GM12878 (cell line): ENCODE data around the gene OR5AU1. TPM values are rescaled to one million over a fixed set of nuclear protein-coding genes. Genes with fewer than 3 reads are reported as not detected.

Experiments used
- ATAC-seq: fragments of 200-7000 bp; cut with Tn5 transposase; 3 replicates; pipeline ENCODE4 v1.9.1; 2020; ENCODE audit warnings: mild to moderate bottlenecking, moderate library complexity
- BruUV-seq: library from RNA; stranded (reverse); fragments of 400-500 nt; replicated peaks from 2 replicates; lab custom pipeline; 2021; lab: Mats Ljungman, UMichigan
- CTCF ChIA-PET: fragments of 300-600 bp; sonication (Branson Sonifier 250); formaldehyde crosslinking; extraction: SDS; loops from one replicate; lab custom pipeline; 2021; ENCODE audit warnings: inconsistent platforms; lab: Yijun Ruan, JAX
- POLR2A ChIA-PET: fragments of 350-600 bp; formaldehyde crosslinking; extraction: SDS; loops from one replicate; lab custom pipeline; 2021; ENCODE audit warnings: inconsistent platforms; lab: Charles Lee
- RAD21 ChIA-PET: fragments of 300-600 bp; sonication (Branson Sonifier 250); formaldehyde crosslinking; loops from one replicate; lab custom pipeline; 2023; ENCODE audit warnings: antibody characterized with exemption; ENCODE audit not compliant: unreplicated experiment; lab: Charles Lee
- SMC1A ChIA-PET: fragments of 300-600 bp; sonication (Branson Sonifier 250); formaldehyde crosslinking; loops from one replicate; lab custom pipeline; 2023; ENCODE audit not compliant: unreplicated experiment, uncharacterized antibody; lab: Charles Lee
- DNase-seq: peaks from one replicate; pipeline ENCODE4 v3.0.0-alpha.2; 2011; ENCODE audit warnings: low read depth, low spot score
- FAIRE-seq: peaks from 3 replicates; lab custom pipeline; 2011; peaks lifted over from hg19 to GRCh38; lab: Jason Lieb, UNC
- H2AFZ ChIP-seq: 2 replicates; pipeline ENCODE4 v1.6.0; 2011; ENCODE audit warnings: low read depth, low read length, control low read depth; ENCODE audit not compliant: control insufficient read depth
- H3K27ac ChIP-seq: 2 replicates; pipeline ENCODE4 v1.5.1; 2011; ENCODE audit warnings: control low read depth; ENCODE audit not compliant: control insufficient read depth, insufficient read depth
- H3K27me3 ChIP-seq, 2 experiments: replicated peaks in 1 of 2; 2 replicates each; pipeline versions ENCODE4 v1.6.0 to v1.6.1; 2011; ENCODE audit warnings: low read length in 1 of 2; ENCODE audit not compliant: control insufficient read depth in 2 of 2, insufficient read depth in 2 of 2
- H3K36me3 ChIP-seq, 2 experiments: 2 replicates each; pipeline ENCODE4 v1.5.1; 2011; ENCODE audit warnings: low read length in 1 of 2; ENCODE audit not compliant: control insufficient read depth in 2 of 2, insufficient read depth in 2 of 2
- H3K4me1 ChIP-seq: 2 replicates; pipeline ENCODE4 v1.6.1; 2011; ENCODE audit warnings: mild to moderate bottlenecking, low read length, moderate library complexity, mixed read lengths; ENCODE audit not compliant: control insufficient read depth, insufficient read depth
- H3K4me2 ChIP-seq: 2 replicates; pipeline ENCODE4 v1.6.0; 2011; ENCODE audit warnings: control low read depth; ENCODE audit not compliant: control insufficient read depth, insufficient read depth
- H3K4me3 ChIP-seq: fragments of 200-600 bp; sonication (generic); 2 replicates; pipeline ENCODE4 v1.5.1; 2016
- H3K79me2 ChIP-seq: 2 replicates; pipeline ENCODE4 v1.6.0; 2011; ENCODE audit warnings: low read length; ENCODE audit not compliant: control insufficient read depth, insufficient read depth
- H3K9ac ChIP-seq: 2 replicates; pipeline ENCODE4 v1.8.0; 2011; ENCODE audit warnings: low read length, control low read depth, mixed read lengths; ENCODE audit not compliant: control insufficient read depth, insufficient read depth
- H3K9me3 ChIP-seq: replicated peaks from 3 replicates; pipeline ENCODE4 v1.5.1; 2011; ENCODE audit warnings: mild to moderate bottlenecking, low read length; ENCODE audit not compliant: control insufficient read depth, insufficient read depth
- H4K20me1 ChIP-seq: 2 replicates; pipeline ENCODE4 v1.6.0; 2011; ENCODE audit not compliant: control insufficient read depth, insufficient read depth
- FOXK2 ChIP-seq: fragments of 450-650 bp; IDR thresholded peaks from 2 replicates; pipeline ENCODE4 v1.6.1; 2017; ENCODE audit warnings: mild to moderate bottlenecking, moderate library complexity
- HDGF ChIP-seq: fragments of 450-650 bp; IDR thresholded peaks from 2 replicates; pipeline ENCODE4 v1.6.1; 2016; ENCODE audit warnings: antibody characterized with exemption
- MYB ChIP-seq: fragments of 150-350 bp; IDR thresholded peaks from 2 replicates; pipeline ENCODE4 v1.6.1; 2014; ENCODE audit warnings: mild to moderate bottlenecking, low read depth, low read length, borderline replicate concordance
- NR2C2 ChIP-seq: IDR thresholded peaks from 2 replicates; pipeline ENCODE4 v1.6.1; 2011; ENCODE audit warnings: borderline replicate concordance, low read depth; ENCODE audit not compliant: control insufficient read depth, insufficient read length
- POLR2A ChIP-seq: IDR thresholded peaks from 2 replicates; pipeline ENCODE4 v1.6.1; 2011; ENCODE audit warnings: low read depth, mild to moderate bottlenecking, low read length
- RAD21 ChIP-seq: IDR thresholded peaks from 2 replicates; pipeline ENCODE4 v1.6.1; 2011; ENCODE audit warnings: mild to moderate bottlenecking, low read depth, low read length, moderate library complexity; ENCODE audit not compliant: insufficient read depth
- RELA ChIP-seq: fragments of 450-650 bp; IDR thresholded peaks from 2 replicates; pipeline ENCODE4 v1.8.0; 2014; ENCODE audit warnings: borderline replicate concordance; ENCODE audit not compliant: partially characterized antibody
- ZNF687 ChIP-seq: fragments of 450-650 bp; IDR thresholded peaks from 2 replicates; pipeline ENCODE4 v1.6.1; 2017; ENCODE audit warnings: mild to moderate bottlenecking, moderate library complexity
- WGBS: methylation state at CpG from one replicate; pipeline ENCODE4 v1.1.6; 2016; ENCODE audit warnings: low lambda C conversion rate; ENCODE audit not compliant: insufficient replicate concordance, insufficient coverage; ENCODE audit errors: missing lambda C conversion rate; 5-methylcytosine and 5-hydroxymethylcytosine counted together
- in situ Hi-C: fragments of 300-500 bp; cut with MboI; formaldehyde crosslinking; loops from 9 replicates; pipeline ENCODE4 v1.14.3; 2018; ENCODE audit warnings: mixed read lengths
- intact Hi-C: fragments of 100-400 bp; cut with micrococcal nuclease; formaldehyde crosslinking; loops from one replicate; pipeline ENCODE4 v1.14.2; 2022; ENCODE audit not compliant: unreplicated experiment
- polyA plus RNA-seq, 11 experiments: library from polyadenylated mRNA; depleted of rRNA in 4 of 11; unstranded in 6 of 11; stranded (reverse) in 5 of 11; fragments of >200 nt; fragmentation: Nextera tagmentation in 4 of 11; fragmentation: Illumina TruSeq in 1 of 11; extraction: Ambion mirVana in 4 of 11; extraction: Trizol in 1 of 11; gene quantifications; 1 replicate in 1 of 11; 2 replicates in 10 of 11; pipeline versions ENCODE4 v1.2.1 to v1.2.3, GENCODE V29; 2011 to 2016; ENCODE audit warnings: inconsistent platforms in 2 of 11, missing spikeins in 2 of 11, low read depth in 1 of 11
- total RNA-seq, 4 experiments: library from RNA; depleted of rRNA in 3 of 4; stranded (reverse); fragments of >200 nt in 3 of 4; fragmentation: Illumina TruSeq in 1 of 4; extraction: Trizol in 1 of 4; gene quantifications; 2 replicates each; pipeline versions ENCODE4 v1.2.1 to v1.2.3, GENCODE V29; 2013 to 2021

OR5AU1 gene
- total and polyA plus RNA-seq, 10 of the 15 experiments (the other 5 are each of a cell fraction or from before 2014, with no cell fraction given) = not detected

GRCh38 chr14:21120686-21121085, 35.2 kb downstream of the OR5AU1 start:
- ChIA-PET CTCF (no interaction called here), RAD21 (no interaction called here), SMC1A (no interaction called here), POLR2A (no interaction called here)
- 46% methylated on average over 6 of the region's 6 CpGs for WGBS
- FAIRE-seq = no peak
- in situ Hi-C loops = no loop called here
- no peak overlapping the region for H2AFZ ChIP-seq
- H3K79me2 ChIP-seq = no peaks in the 10 kb centered on the region
- no peak overlapping the region for H3K4me3 ChIP-seq
- H3K9ac ChIP-seq = no peak overlapping the region
- H3K4me1 ChIP-seq = no peaks in the 10 kb centered on the region
- H3K36me3 ChIP-seq = no peaks in the 10 kb centered on the region
- no peak overlapping the region for H3K4me2 ChIP-seq
- no peaks in the 10 kb centered on the region for H3K9me3 ChIP-seq
- intact Hi-C loops = no loop called here
- BruUV-seq = no TSS peak
- no peaks in the 10 kb centered on the region; a peak in 1 of 4 replicates for H3K27me3 ChIP-seq
- H3K27ac ChIP-seq = no peak overlapping the region
- TF ChIP-seq RELA (no peak), RAD21 (no peak), FOXK2 (no peak), POLR2A (no peak), HDGF (no peak), MYB (no peak), ZNF687 (no peak), NR2C2 (no peak)
- DNase-seq = no peak
- ATAC-seq = no peak
- H4K20me1 ChIP-seq = no peaks in the 10 kb centered on the region
